Measurements from ENCODE around the gene THRB.

Gene THRB

DNA sequence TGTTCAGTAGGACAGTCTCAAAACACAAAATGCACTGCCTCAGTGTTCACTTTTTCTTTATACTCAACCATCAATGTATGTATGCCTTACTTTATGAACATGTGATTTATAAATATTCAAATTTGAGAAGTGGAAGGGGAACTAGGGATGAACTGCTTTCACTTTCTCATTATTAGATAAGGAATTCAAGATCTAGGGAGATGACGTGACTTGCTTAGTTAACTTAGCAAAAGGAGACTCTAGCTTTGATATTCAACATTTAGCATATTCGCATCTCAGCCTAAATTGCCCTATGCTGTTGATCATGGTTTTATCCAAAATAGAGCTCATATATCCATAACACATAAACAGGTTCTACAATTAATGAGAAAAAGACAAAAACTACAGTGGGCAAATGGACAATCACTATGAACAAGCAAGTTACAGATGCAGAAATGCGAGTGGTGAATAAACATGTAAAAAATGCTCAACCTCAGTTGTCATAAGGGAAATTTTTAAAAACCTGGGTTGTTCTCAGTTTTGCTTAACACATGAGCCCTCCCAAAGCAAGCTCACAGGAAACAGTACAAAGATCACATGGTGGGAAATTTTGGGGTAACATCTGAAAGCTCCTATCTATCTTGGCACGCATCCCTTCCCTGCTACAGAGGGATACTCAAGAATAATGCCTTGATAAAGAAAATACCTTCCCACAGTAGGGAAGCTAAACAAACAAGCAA is 269.8 kb downstream of the THRB start:
- no peak for DNase-seq (ENCODE audit: low read depth)

DNA sequence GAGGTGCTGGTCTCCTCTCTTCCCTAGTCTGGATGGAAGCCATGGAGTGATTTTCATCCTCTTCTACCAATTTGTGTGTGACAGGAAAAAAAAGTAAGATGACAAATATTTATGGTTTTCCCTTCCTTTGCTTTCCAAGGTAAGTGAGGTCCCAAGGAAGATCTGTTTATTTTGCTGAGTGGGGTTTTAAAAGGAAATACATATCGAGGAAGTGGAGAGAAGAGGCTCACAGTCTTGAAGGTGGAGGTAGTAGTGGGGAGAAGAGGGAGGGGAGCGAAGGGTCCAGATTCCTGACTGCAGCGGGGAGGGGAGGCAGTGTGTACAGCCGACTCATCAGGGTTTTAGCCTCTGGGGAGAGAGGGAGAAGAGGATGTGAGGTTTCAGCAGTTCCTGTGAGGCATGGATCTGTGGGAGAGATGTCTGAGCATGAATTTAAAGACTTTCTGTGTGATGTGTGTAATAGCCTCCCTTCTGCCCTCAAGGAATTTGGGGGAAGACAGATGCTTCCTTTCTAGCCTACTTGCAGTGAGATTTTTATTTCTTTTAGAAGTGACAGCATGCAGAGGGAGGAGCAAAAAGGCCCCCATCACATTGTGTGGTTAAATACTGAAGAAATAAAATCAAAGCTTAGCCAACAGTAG is 272.4 kb downstream of the THRB start:
- no peak for DNase-seq (ENCODE audit: low read depth)

DNA sequence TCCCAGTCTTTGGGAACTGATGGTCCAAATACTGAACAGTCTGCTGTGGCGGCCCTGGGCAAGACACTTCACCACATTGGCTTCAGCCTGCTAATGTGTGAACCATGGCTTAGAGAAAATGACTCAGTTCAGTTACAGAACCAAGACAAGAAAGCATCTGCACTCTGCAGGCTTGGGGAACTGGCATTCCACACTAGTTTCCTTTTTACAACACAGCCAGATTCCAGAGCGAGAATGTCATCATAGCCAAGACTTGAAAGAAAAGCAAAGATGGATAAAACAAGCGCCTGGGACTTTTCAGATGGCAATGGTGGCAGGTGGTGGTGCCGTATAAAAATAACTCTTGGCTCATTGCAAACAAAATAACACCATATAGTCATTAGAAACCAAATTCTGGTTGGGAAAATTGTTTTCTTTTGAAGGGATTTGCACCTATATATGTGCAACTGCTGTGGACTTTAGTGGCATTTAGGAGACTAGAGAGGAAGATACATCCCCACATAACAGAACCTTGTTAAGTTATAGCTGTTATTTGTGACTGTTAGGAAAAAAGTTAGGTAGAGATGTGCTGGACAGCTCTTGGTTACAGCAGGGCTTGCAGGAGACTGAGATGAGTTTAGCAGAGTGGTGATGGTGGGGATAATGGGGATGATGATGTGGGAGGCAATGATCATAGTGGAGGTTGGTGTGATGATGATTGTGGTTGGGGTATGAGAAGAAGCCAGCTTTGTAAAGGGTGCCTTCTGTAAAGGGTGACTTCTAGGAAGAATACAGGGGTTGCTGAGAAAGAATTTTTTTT is 273.6 kb downstream of the THRB start:
- DNase-seq (ENCODE audit: low read depth): no peak

DNA sequence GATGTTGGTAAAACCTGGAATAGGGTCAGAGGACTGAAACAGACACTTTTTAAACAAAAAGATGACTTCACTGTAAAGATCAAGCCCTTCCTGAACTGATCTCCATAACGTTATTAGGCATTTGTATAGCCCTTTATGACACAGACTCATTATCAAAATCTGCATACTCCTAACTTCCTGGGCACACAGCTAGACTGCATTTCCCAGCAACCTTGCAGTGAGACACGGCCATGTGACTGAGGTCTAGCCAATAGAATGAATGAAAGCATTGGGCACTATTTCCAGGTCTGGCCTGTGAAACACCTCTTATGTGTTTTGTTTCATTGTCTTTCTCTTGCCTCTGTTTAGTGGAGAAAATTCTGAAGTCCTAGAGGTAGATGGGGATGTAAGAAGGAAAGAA is 279.1 kb downstream of the THRB start:
- no peak for DNase-seq (ENCODE audit: low read depth)

DNA sequence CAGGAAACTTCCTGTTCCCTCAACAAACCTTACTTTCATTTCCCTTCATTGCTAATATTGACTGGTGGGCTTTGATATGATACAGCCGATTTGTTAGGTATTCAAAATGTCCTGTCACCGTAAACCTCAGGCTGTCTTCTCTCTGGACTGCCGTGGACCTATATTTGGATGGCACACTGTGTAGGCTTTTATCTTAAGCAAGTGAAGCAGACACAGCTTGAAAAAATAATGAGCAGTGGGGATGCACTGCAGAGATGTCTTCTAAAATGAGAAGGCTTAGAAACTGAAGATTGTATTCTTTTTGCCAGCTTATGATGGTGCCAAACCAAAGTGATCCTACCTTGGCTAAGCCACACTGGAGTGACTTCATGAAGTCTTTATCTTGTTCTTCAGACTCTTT is 283.3 kb downstream of the THRB start:
- no peak for DNase-seq (ENCODE audit: low read depth)

DNA sequence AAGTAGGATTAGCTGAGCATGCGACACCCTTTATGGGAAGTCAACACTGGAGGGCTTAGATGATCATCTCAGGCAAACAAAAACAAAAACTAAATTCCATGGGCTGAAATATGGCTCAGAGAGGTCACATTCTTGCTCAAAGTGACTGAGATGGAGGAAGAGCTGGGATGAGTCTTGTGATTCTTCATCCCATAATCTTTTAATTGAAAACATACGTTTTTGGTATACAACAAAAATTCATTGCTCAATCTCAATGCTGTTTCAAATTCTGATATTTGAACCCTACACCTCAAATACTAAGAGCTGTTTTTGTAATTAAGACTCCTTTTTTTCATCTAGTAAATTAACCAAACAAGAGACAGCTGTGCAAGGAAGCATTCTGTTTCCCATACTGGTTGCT is 292.6 kb downstream of the THRB start:
- DNase-seq (ENCODE audit: low read depth): no peak

DNA sequence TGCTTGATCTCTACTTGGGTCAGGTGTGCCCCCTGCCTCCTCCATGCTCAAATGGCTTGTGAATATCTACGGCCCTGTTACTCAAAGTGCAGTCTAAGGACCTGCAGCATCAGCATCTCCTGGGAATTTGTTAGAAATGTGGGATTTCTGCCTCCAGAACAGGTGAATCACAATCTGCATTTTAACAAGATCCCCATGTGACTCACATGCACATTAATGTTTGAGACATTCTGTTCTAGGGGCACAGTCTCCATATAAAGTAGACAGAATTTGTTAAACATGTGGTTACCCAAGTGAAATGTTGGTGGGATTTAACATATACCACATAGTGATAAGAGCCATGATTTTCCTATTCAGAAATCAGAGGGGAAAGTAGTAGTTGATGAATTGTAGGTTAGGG is 293.3 kb downstream of the THRB start:
- no peak for DNase-seq (ENCODE audit: low read depth)

DNA sequence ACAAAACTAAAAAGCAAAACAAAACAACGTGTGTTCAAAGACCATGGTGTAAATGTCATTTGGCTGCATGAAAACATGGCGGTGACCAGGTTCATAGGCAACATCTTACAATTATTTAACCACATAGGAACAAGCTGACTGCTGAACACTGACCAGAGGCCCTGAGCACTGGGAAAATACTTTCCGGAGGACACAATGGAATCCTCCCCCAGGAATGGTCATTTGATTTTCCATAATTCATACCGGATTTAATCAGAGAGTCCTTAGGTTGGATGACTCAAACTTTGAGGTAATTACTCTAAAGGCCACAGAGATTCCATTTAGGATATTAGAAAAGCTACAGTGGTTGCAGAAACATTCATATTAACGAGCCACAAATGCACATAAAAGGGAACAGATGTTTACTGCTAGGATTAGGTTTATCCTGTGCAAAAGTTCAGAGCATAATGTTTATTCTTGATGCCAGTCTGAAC is 294.8 kb downstream of the THRB start:
- no peak for DNase-seq (ENCODE audit: low read depth)

DNA sequence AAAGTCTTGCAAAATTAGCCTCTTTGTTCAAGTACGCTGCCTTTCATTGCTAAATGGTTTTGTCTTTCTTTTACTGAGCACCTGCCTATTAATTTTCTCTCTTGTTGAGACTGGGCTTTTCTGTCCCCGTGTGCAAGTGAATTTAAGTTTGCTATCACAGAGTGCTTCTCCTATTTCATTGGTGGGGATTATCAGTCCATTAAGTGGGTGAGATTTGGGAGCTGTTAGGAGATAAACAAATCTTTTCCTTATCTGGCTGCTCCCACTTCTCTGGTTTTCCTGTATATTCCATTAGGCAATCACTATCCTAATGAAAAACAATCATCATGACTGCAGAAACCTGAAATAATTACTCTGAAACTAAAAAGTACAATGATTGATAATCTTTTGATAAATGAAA is 295.4 kb downstream of the THRB start:
- DNase-seq (ENCODE audit: low read depth): no peak

DNA sequence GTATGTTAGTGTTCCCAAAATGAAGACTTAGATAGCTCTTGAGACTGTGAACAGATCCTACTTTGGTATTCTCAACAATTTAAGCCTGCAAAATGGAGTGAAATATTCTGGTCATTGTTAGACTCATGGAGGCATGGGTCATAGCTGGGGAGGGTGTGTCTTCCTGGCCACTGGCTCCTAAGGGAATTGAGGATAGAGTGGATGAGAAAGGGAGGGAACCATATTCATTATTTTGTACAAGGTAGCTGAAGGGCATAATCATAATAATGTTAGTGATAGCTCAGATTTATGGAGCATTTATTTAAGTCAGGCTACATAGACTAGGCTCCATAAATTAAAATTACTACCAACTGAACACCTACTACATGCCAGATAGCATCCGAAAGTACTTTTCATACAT is 295.9 kb downstream of the THRB start:
- DNase-seq (ENCODE audit: low read depth): no peak

DNA sequence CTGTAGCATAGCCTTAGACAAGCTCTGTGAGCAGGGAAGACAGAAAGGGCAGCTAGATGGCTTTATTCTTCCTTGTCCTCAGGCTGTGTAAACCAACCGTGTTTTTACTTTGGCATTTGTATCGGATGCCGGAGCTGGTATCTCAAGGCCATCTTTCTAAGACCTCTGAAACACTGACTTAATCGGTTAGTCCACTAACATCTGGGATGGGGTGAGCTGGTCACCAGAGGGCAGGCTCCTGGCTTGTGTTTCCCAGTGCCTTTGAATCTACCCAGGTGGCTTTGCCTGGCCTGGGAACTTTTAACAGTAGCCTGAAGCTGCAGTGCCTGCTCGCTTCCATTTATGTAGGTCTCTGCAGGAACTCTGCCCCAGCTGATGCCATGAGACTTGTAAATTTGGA is 296.8 kb downstream of the THRB start:
- DNase-seq (ENCODE audit: low read depth): no peak

DNA sequence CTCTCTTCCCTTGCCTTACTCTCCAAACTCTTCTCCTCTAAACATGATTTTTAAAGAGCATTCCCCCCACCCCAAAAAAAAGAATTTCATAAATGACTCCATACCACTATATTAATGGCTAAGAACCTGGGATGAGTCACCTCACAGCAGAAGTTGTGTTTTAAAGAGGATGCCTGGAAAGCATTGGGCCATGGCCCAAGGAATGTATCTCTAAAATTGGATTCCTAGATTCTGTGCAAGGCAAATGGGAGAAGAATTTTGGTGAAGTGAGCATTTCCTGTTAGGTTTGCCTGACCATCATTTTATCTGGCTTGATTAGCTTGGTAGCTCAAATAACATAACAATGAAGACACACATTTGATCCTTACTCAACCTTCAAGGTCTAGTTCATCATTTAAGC is 298.1 kb downstream of the THRB start:
- no peak for DNase-seq (ENCODE audit: low read depth)

DNA sequence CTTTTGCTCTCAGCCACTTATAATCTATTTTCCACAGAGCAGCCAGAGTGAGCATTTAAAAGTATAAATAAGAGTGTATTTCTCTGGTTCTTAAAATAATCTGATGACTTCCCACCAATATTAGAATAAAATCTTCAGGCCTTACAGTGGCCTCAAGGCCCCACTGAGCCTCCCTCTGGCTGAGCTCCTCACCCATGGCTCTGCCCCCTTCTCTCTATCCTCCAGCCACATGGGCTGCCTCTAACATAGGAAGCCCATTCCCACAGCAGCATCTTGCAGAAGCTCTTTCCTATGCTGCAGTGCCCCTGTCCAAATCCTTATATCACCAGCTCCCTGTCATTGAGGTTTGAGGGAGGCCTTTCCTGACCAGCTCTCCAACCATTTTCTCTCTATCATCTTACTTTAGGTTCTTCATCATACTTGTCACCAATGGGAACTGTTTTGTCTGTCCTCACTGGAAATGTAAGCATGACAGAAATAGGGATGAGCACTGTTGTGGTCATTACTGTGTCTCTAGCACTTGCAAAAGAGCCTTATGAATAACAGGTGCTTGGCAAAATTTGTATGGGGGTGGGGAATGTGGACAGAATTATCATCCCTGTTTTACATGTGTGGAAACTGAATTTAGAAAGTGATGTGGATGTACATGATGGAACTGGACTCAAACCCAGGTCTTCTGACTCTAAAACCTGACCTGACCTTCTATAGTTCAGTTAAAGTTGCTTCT is 299.0 kb downstream of the THRB start:
- no peak for DNase-seq (ENCODE audit: low read depth)

DNA sequence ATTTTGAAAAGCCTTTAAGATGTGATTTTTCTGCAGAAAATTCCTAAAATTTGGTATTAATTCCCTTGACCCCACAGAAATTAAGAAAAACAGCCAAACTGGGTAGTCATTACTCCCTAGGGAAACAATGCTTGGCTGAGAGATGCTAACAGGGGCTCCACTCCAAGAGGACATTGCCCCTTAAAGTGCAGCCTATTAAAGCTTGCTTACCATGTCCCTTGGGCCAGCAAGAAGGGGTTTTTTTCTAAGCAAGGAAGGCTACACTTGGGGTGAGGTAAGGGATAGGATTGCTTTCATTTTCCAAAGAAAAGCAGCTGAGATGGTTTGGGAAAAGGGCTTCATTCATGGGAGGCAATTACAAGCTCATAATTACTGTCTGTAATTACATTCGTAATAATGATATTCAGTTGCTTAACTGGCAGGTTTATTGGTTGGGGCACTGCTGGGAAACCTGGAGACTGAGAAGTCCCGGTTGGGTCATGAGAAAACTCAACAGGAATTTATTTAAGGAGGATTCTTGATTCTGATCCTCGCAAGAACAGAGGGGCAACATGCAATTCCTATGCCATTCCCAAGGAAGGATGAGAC is 302.1 kb downstream of the THRB start:
- no peak for DNase-seq (ENCODE audit: low read depth)

DNA sequence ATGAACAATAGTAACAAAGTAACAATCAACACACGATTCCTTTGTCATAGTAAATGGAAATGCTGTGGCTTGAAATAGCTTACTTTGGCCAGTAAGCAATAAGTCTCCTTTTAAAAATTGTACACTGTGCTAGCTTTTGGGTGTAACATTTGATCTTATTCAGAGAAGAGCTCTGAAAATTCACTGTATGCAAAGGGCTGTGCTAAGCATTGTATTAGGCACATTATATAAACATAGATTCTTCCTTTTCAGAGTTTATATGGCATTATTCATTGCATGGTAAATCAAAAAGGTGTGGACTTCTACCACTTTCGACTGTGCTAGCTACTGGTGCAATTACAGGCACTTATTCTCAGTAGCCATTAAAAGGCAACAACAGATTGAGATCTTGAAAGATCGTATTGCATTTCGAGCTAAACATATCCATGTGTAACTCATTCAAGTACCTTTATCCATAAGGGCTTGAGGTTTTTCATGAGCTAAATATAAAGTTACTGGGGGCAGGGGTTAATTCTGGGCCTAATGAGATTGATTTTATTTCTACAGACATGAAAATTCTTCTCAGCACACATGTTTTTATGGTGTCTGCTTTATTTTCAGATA is 302.7 kb downstream of the THRB start:
- DNase-seq (ENCODE audit: low read depth): no peak

DNA sequence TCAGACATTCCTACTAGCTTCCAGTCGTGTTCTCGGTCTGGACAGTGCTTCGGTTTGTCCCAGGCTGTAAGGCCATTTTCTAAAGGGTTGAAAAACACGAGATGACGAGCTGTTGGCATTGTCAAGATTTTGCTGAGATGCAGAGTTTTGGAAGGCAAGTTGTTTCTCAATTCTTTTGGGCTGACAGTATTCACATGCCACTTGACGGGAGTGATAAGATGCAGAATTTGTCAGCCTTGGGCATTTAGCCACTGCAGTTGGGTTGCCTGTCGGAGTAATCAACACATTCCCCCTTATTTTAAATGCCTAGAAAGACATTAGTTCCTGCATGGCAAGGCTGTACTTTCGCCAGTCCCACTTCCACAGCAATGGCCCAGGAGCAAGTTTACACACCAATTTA is 304.4 kb downstream of the THRB start:
- DNase-seq (ENCODE audit: low read depth): no peak

DNA sequence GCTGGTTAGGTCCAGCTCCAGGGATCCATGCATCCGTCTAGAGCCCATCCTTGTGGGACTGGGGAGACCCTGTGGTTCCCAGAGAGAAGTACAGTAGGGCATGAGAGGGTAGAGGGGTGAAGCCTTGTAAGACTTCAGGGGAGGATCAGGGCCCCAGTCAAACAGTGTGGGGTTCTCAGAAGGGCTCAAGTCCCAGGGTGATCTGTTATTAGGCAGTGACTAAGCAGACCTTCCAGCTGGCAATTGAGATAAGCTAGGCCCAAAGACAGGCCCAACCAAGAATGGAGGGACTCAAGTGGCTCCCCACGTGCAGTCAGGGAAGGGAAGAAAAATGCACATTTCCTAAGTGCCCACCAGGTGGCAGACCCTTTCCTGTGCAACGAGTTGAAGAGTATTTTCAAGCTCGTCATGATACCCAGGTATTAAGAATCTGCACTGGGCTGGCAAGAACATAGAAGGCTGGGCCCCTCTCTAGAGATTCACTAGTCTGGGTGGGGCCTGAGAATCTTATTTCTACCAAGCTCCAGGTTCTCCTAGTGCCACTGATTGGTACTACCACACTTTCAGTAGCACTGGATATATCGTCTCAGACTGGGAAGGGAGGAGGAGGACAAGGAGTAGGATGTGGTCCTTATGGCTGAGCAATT is 308.8 kb downstream of the THRB start:
- DNase-seq (ENCODE audit: low read depth): peak; percentile 72

DNA sequence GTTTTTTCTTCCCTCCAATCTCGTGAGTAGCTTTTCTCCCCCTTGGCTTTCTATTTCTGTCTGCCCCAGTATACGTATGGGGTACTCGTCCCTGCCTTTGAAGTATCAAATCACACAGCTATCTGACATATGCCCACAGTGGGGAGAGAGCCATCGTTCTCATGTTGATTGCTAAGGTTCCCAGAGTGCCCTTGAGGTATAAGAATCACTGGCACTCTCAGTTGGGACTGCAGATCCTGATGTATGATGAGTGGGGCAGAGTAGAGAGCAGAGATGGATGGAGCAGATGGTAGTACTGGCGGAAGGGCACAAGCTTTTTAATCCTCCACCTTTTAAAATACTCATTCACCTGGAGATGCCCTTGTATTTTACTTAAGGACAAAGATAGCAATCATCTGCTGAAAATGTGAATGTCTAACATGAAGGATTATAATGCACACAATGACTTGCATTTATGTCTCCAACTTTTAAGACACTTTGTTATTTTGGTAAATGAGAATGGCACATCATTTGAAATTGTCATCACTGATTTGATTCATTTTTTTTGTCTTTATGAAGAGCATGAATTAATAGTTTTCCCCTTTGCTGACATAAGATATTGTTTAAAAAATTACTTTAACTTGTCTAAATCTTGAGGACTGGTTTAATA is 310.0 kb downstream of the THRB start:
- DNase-seq (ENCODE audit: low read depth): no peak

DNA sequence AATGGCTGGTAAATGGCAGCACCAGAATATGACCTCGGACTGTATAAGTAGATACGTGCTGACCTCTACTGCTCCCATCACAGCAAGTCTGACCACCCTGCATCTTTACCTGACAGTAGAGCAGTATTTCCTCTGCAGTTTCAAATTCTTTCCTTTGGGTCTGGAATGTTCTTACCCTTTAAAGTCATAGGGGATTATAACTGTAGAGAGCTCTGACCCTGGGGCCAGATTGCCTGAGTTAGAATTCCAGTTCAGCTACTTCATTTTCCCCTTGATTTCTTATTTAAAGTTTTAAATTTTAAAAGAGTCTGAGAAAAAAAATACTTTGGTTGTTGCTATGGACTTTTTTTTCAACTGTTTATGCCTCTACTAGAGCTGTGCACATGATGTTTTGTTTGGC is 311.9 kb downstream of the THRB start:
- no peak for DNase-seq (ENCODE audit: low read depth)

DNA sequence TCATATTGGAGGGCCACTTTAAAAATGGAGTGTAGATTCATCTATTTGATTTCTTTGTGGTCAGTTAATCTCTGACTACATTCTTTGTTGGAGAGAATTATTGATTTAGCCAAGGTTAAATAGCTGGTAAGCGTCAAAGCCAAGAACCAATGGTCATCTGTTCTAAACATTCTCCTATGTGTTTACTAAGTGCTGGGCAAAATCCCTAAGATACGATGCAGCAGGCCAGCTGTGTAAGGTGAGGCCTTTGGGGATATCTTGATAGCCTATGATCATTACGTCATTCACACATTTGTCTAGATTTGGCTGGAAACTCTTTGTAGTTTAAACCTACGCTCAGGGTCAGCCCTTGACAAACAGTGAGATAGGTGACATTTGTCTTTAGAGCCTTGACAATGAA is 313.4 kb downstream of the THRB start:
- no peak for DNase-seq (ENCODE audit: low read depth)

DNA sequence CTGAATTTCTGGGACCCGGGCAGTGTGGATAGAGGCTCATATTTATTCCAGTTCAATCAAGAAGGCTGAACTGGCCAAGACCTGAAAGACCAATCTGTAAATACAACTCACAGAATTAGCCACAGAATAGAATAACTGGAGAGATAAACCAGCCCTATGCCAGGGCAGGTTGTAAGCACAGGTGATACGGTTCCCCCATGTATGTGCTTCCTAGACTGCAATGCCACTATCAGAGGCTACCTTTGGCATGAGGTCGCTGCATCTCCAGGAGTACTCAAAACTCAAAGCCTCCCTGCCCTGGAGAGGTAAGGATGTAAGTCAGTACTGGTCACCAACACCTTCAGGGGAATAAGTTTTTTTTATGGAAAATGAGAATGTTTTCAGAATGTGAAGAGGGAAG is 314.0 kb downstream of the THRB start:
- no peak for DNase-seq (ENCODE audit: low read depth)
